HEK293 (cell line): ENCODE data around the gene PIGX.

Experiments used
- TRIM28 ChIP-seq: IDR thresholded peaks from 2 replicates; pipeline ENCODE4 v1.6.1; 2011; ENCODE audit warnings: low read length, control low read depth, borderline replicate concordance
- ZFP69B ChIP-seq: fragments of 450-650 bp; formaldehyde crosslinking; IDR thresholded peaks from 2 replicates; pipeline ENCODE4 v1.5.1; 2016; ENCODE audit warnings: missing biosample characterization, missing genetic modification characterization
- ZNF24 ChIP-seq: fragments of 450-650 bp; formaldehyde crosslinking; IDR thresholded peaks from 2 replicates; pipeline ENCODE4 v1.5.1; 2016; ENCODE audit warnings: missing biosample characterization, missing genetic modification characterization
- ZNF670 ChIP-seq: fragments of 450-650 bp; formaldehyde crosslinking; IDR thresholded peaks from 2 replicates; pipeline ENCODE4 v1.5.1; 2016; ENCODE audit warnings: missing biosample characterization, missing genetic modification characterization, low read depth
- TF ChIP-seq, protein P1 (sequence below): fragments of 450-650 bp; formaldehyde crosslinking; IDR thresholded peaks from 2 replicates; pipeline ENCODE4 v1.5.1; 2016; ENCODE audit warnings: missing biosample characterization, missing genetic modification characterization
- TF ChIP-seq, protein P2 (sequence below): fragments of 450-650 bp; IDR thresholded peaks from 2 replicates; pipeline ENCODE4 v1.5.1; 2018; ENCODE audit warnings: missing biosample characterization, mild to moderate bottlenecking, missing genetic modification characterization
- TF ChIP-seq, protein P3 (sequence below): fragments of 450-650 bp; formaldehyde crosslinking; IDR thresholded peaks from 2 replicates; pipeline ENCODE4 v1.5.1; 2017; ENCODE audit warnings: missing biosample characterization, mild to moderate bottlenecking, missing genetic modification characterization, moderate library complexity

DNA sequence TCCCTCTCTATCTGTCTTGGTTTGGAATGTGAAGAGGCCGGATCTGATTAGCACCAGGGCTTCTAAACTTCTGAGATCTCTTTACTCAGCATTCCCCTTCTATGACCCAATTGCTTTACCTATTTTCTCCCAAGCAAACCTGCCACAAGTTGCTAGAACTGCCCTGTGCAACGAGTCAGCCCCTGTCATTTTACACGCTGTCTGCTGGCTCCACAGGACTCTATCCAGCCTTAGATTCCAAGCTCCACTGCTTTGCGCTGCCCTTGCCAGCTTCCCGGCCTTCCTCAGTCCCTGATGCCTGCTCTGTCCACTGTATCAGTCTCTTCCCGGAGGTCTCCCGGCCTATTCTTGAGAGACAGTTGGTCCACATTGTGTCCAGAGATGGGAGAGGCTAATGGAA, 12.4 kb upstream of the PIGX start:
- TF ChIP-seq, protein P1, sequence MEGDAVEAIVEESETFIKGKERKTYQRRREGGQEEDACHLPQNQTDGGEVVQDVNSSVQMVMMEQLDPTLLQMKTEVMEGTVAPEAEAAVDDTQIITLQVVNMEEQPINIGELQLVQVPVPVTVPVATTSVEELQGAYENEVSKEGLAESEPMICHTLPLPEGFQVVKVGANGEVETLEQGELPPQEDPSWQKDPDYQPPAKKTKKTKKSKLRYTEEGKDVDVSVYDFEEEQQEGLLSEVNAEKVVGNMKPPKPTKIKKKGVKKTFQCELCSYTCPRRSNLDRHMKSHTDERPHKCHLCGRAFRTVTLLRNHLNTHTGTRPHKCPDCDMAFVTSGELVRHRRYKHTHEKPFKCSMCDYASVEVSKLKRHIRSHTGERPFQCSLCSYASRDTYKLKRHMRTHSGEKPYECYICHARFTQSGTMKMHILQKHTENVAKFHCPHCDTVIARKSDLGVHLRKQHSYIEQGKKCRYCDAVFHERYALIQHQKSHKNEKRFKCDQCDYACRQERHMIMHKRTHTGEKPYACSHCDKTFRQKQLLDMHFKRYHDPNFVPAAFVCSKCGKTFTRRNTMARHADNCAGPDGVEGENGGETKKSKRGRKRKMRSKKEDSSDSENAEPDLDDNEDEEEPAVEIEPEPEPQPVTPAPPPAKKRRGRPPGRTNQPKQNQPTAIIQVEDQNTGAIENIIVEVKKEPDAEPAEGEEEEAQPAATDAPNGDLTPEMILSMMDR (tag by site-specific recombination) = no peak
- TF ChIP-seq ZNF670 (tag by site-specific recombination) (no peak), ZNF24 (tag by site-specific recombination) (no peak), TRIM28 (no peak), ZFP69B (tag by site-specific recombination) (no peak)
- TF ChIP-seq, protein P2, sequence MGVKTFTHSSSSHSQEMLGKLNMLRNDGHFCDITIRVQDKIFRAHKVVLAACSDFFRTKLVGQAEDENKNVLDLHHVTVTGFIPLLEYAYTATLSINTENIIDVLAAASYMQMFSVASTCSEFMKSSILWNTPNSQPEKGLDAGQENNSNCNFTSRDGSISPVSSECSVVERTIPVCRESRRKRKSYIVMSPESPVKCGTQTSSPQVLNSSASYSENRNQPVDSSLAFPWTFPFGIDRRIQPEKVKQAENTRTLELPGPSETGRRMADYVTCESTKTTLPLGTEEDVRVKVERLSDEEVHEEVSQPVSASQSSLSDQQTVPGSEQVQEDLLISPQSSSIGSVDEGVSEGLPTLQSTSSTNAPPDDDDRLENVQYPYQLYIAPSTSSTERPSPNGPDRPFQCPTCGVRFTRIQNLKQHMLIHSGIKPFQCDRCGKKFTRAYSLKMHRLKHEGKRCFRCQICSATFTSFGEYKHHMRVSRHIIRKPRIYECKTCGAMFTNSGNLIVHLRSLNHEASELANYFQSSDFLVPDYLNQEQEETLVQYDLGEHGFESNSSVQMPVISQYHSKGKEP = no peak
- TF ChIP-seq, protein P3, sequence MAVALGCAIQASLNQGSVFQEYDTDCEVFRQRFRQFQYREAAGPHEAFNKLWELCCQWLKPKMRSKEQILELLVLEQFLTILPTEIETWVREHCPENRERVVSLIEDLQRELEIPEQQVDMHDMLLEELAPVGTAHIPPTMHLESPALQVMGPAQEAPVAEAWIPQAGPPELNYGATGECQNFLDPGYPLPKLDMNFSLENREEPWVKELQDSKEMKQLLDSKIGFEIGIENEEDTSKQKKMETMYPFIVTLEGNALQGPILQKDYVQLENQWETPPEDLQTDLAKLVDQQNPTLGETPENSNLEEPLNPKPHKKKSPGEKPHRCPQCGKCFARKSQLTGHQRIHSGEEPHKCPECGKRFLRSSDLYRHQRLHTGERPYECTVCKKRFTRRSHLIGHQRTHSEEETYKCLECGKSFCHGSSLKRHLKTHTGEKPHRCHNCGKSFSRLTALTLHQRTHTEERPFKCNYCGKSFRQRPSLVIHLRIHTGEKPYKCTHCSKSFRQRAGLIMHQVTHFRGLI (tag by site-specific recombination) = no peak
